GM19452 (cell line): ENCODE results near the gene FOXP1.
"Not testable (repeated sequence)": the region's sequence is repeated elsewhere in the genome, so short reads cannot be mapped to it uniquely, and the experiment has no call there.

Source experiments
- ATAC-seq: cut with Tn5 transposase; IDR thresholded peaks from one replicate; pipeline ENCODE4 v1.9.1; 2021; ENCODE audit not compliant: unreplicated experiment

The FOXP1 gene

GRCh38 chr3:71454512-71455403 is 128.8 kb downstream of the FOXP1 start:
- ATAC-seq, result no peak

GRCh38 chr3:71453822-71454511 is 129.6 kb downstream of the FOXP1 start:
- no peak for ATAC-seq

DNA sequence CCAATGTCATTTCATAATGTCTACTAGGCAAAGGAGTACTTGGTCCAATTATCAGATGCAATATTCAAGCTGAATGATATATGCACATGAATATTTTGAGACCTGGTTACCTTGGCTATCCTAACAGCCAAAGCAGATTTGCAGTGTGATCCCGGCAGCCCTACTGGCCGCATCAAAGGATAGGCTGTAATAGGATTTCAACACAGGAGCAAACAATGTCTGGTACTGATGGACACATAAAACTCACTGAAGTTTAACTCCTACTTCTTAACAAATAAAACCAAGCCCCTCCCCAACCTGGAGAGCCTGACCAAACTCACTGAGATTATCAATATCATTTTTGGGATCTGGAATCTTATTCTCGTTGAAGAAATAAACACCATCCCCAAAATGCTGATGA is 130.2 kb downstream of the FOXP1 start:
- no peak for ATAC-seq

DNA sequence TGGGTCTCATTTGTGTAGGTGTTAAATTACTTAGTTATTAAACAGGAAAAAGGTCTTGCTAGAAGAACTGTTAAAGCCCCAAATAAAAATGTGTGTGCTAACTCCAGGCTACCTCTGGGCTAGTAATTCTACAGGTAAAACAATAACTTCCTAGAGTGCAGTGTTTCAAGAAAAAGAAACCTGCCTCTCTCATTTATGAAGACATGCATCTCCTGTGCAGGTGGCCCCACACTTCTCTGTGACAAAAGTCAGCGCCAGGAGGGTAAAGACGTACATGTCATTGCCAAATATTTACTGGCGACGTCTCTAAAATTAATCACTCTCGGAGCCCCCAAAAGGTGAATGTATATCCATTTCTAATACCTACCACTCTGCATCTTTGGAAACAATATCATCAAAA is 131.7 kb downstream of the FOXP1 start:
- ATAC-seq, result no peak

DNA sequence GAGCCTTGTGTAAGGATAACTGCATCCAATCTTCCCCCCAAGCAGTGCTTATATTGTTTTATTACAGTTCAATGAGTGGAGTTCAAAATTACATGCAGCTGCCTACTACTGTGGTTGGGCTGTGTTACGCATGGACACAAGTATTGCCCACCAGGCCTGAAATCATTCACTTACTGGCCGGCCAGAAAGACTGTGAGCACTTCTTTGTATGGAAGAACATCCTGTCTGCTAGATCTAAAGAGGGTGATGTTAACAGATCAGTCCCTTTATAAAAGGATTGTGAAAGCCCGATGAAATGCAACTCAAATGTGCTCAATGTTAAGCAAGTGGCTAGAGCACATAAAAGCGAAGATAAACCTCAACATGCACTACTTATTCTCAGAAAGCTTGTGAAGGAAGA is 132.5 kb downstream of the FOXP1 start:
- no peak for ATAC-seq

DNA sequence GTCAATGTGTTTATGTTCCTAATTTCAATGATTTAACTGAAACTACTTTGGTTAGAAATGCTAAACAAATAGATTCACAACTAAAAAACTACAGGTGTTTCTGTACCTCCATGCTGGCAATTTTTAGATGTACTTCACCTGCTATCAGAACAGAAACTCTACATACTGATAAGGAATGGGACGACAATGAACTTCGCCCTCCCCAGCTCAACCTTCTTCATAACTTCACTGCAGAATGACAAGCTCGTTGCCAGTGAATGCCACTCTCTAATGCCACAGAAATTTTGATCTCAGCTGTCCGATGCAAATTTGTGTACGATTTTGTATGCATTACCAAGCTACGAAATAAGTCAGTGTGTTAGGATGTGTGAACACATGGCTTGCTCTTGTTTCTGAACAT is 133.4 kb downstream of the FOXP1 start:
- no peak for ATAC-seq

DNA sequence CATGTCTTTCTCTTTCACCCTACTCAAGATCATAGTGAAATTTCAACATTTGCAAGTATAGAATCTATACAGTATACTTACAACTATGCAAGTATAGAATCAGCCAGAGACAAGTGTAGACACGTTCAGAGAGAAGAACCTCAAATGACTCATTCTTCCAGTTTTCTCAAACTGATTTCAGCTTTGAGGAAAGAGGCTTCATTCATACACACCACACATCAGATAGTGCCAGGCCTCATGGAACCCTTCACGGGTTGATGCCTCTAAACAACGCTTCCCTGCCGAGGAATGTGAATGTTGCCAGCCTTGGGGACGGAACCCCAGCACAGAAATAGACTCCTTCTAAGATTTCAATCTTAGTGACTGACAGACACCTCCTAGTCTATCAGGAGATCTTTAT is 135.7 kb downstream of the FOXP1 start:
- no peak for ATAC-seq

DNA sequence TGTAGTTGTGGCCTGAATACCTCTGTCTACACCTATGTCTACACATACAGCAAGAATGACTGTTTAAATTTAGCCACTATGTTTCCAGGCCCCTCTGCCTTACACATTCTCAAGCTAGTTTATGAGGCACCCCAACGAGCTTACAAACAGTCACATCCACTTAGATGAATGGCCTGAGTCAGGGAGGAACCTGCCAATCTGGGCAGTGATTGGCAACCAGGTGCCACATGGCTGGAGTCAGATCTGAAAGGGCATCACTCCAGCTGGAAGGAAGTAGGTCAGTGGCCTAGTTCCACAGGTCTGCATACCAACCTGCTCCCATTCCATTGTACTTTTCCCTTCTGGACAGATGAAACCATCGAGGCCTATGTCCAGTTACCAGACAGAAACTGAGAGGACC is 136.3 kb downstream of the FOXP1 start:
- no peak for ATAC-seq

DNA sequence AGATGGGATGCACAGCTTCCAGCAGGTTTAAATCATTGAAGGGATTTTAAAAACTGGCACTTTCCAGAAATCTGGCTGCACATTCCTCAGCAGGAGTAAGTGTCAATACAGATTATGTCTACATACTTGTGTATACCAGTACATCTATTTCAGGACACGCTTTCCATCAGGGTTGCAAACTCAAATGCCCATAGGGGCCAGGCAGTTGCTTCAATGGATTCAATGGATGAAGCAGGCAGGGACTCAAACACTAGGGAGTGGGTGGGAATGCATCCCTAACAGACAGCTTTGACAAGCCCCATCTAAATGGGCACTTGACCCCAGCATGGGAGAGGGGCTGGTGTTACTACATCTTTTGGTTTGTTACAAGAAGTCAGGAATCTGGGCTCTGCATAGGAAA is 136.8 kb downstream of the FOXP1 start:
- no peak for ATAC-seq

GRCh38 chr3:71446260-71446659 is 137.3 kb downstream of the FOXP1 start:
- no peak for ATAC-seq

DNA sequence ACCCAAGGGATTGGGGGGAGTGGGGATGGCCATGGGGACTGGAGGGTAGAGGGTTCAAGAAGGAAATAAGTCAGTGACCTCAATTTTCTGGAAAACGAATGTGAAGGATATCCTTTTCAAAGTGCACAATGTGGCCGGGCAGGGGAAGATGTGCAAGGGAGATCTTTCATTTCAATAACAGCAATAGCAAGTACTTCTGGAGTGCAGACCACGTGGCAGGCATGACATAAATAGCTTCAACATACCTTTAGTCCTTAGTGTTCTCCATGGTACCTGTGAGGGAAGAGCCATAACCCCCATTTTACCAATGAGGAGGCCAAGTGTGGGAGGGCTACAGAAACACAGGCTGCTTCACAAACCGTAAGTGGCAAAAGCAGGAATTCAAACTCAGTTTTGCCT is 138.7 kb downstream of the FOXP1 start:
- no peak for ATAC-seq

- peak; percentile 84 for ATAC-seq
Observed at GRCh38 chr3:71444028-71444860, 139.3 kb downstream of the FOXP1 start.

GRCh38 chr3:71443332-71443731 is 140.2 kb downstream of the FOXP1 start:
- no peak for ATAC-seq

DNA sequence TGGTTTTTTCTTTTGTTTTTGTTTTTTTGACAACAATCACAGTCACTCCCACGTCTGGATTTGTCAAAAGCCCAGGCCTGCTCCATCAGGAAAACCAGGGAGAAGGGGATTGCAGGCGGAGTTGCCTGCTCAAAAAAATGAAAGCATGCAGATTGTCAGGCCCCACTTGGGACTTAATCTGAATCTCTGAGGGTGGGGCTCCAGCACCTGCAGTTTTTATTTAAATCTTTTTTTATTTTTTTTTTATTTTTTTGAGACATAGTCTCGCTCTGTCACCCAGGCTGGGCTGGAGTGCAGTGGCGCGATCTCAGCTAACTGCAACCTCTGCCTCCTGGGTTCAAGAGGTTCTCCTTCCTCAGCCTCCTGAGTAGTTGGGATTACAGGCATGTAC is 140.9 kb downstream of the FOXP1 start:
- no peak for ATAC-seq

DNA sequence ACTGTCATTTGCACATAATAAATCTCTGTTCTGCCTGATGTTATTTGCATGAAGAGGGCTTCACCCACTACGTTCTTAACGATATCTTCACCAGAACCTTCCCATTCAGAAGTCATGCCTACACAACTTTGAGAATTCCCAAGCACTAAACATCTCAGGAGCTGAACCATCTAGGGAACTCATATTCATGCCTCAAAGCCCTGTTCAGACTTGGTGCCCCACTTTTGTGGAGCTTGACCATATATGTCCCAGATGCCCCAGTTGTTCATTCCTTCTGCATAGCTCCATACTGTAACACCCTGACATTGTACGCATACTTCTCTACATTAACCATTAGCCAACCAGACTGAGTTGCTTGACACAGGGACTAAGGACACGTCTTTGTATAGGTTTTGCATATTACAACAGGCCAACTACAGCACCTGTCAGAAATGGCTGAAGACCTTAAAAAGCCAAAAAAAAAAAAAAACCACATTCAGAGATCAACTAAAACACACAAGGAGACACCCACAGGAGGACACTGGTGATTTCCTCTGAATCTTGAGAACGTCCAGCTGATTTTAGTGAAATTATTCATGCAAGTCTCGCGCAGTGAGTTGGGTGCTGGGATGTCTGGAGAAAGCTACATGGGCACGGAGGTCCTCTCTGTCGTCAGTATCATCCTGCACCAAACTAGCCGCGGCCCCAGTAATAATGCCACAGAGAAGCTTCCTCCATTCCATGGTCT is 141.4 kb downstream of the FOXP1 start:
- no peak for ATAC-seq

GRCh38 chr3:71441217-71441924 is 142.2 kb downstream of the FOXP1 start:
- no peak for ATAC-seq

DNA sequence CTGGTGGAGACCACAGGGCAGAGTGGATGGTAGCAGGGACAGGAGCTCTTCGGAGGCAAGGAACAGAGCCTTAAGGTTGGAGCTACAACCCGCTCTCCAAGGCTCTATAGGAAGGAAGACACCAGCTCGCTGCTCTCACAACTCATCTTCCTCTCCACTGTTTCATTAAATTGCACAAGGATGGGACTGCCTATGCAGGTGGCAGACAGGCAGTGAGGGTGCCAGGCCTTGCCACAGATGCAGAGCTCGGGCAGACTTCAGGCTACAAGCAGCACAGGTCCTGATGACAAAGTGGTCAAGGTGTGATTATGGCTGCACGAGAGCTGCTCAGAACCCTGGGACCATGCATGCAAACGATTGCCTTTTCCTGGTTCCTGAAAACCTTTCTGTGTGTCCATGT is 144.6 kb downstream of the FOXP1 start:
- no peak for ATAC-seq

GRCh38 chr3:71438071-71438685 is 145.3 kb downstream of the FOXP1 start:
- ATAC-seq, result no peak

DNA sequence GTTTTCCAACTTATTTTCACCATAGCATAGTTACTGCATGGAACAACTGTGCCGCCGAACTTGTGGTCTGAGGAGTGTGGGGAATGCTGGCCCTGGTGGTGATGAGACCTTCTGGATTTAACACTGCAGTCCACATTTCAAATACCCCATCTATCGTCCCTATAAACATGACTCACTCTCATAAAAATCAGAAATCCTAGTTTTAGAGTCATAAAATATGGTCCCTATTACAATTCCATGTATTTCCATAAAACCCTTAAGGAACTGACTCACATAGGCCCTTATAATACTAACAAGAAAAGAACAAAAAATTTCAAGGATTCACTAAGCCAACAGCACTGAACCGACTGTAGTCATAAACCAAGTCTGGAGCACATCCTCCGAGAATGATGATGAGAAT is 147.2 kb downstream of the FOXP1 start:
- no peak for ATAC-seq

- ATAC-seq, result not testable (repeated sequence)
Observed at GRCh38 chr3:71435836-71436235, 147.7 kb downstream of the FOXP1 start.
